Measurements from ENCODE around the gene C1QTNF8. TPM values are rescaled to one million over a fixed set of nuclear protein-coding genes. Genes with fewer than 3 reads are reported as not detected.

The C1QTNF8 gene
- total and polyA plus RNA-seq, 2 donors (not counting 1 experiment from before 2014, with no cell fraction given), result not detected

DNA sequence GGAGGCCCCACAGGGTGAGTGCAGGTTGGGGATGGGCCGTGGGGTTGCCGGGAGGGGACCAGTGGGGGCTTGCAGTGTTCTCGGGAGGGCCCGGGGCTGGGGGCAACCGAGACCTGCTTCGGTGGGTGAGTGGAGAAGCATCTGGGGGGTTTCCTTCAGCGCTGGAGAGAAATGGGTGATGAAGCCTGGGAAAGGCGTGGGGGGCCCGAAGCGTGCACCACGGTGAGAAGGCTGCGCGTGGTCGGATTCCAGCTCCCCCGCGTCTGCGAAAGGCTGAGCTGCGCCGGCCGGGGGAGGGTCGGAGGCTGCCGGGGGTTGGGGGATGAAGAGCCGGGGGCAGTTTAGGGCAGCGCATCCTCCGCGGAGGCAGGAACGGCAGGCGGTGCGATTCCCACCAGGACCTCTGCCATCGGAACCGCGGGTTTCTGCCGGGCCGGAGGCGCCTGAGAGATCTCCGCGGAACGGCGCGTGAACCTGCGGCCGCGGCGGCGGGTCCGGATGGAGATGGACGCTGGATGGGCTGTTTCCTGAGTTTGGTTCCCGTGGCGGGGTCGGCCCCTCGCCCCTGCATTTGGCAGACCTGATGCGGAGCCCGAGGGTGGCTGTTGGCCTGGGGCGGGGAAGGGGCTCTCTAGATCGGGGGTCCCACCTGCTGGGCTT, 30.4 kb downstream of the C1QTNF8 start:
- Histone ChIP-seq H4K20me1 (ENCODE audit: control insufficient read depth, insufficient read depth, low read length, poor library complexity, severe bottlenecking) (no peaks in the 10 kb centered on the region), H3K27ac (ENCODE audit: low read length in 2 of 2) (no peak overlapping the region), H3K36me3 (replicated peaks in 1 of 2; ENCODE audit: control extremely low read depth in 1 of 2, control insufficient read depth in 1 of 2, extremely low read depth in 1 of 2, insufficient read depth in 2 of 2, low read length in 1 of 2) (no peaks in the 10 kb centered on the region), H3K4me2 (replicated peaks; ENCODE audit: low read depth, low read length, poor library complexity, severe bottlenecking) (no peak overlapping the region), H3K4me3 (ENCODE audit: control extremely low read depth in 1 of 5, extremely low read depth in 1 of 5, insufficient read depth in 1 of 5, low read depth in 2 of 5, low read length in 4 of 5) (no peak overlapping the region), H2AFZ (ENCODE audit: insufficient read depth, low read depth, low read length, poor library complexity, severe bottlenecking) (no peak overlapping the region), H3K9me3 (ENCODE audit: control extremely low read depth in 1 of 3, control insufficient read depth in 2 of 3, insufficient read depth in 1 of 3, low read length in 2 of 3) (peaks cover 0 to 31% (median 0%) of the 10 kb centered on the region in 3 donors), H3K9ac (ENCODE audit: low read length) (no peak overlapping the region), H3K79me2 (ENCODE audit: control insufficient read depth, insufficient read depth, low read length) (no peaks in the 10 kb centered on the region), H3K27me3 (replicated peaks in 1 of 4; ENCODE audit: control extremely low read depth in 1 of 4, control insufficient read depth in 3 of 4, insufficient read depth in 4 of 4, low read length in 3 of 4) (peaks cover 0 to 26% (median 0%) of the 10 kb centered on the region in 4 experiments), H3K4me1 (ENCODE audit: control insufficient read depth in 2 of 2, insufficient read depth in 2 of 2, low read length in 2 of 2) (no peaks in the 10 kb centered on the region)
- H3K4me3 Mint-ChIP-seq, result no peak overlapping the region
- TF ChIP-seq, protein P1, sequence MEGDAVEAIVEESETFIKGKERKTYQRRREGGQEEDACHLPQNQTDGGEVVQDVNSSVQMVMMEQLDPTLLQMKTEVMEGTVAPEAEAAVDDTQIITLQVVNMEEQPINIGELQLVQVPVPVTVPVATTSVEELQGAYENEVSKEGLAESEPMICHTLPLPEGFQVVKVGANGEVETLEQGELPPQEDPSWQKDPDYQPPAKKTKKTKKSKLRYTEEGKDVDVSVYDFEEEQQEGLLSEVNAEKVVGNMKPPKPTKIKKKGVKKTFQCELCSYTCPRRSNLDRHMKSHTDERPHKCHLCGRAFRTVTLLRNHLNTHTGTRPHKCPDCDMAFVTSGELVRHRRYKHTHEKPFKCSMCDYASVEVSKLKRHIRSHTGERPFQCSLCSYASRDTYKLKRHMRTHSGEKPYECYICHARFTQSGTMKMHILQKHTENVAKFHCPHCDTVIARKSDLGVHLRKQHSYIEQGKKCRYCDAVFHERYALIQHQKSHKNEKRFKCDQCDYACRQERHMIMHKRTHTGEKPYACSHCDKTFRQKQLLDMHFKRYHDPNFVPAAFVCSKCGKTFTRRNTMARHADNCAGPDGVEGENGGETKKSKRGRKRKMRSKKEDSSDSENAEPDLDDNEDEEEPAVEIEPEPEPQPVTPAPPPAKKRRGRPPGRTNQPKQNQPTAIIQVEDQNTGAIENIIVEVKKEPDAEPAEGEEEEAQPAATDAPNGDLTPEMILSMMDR (IDR thresholded peaks at IDR 0.05), result no peak
- TF ChIP-seq EZH2 (IDR thresholded peaks at IDR 0.05; ENCODE audit: borderline replicate concordance, insufficient read depth, low read depth, low read length, poor library complexity, severe bottlenecking), result no peak
- POLR2A ChIA-PET, result no interaction called here
- H3K4me1 Mint-ChIP-seq, result no peaks in the 10 kb centered on the region
- 37% methylated on average over 55 of the region's 55 CpGs for WGBS (ENCODE audit: insufficient coverage)
- no peaks in the 10 kb centered on the region for H3K9me3 Mint-ChIP-seq (ENCODE audit: insufficient read depth)
- H3K27me3 Mint-ChIP-seq, result peaks cover 14% of the 10 kb centered on the region
- intact Hi-C loops (cut with micrococcal nuclease), result no loop called here
- no peak overlapping the region for H3K27ac Mint-ChIP-seq
- CTCF ChIA-PET, result no interaction called here
- ATAC-seq (ENCODE audit: low read depth), result no peak
- no peak for DNase-seq

DNA sequence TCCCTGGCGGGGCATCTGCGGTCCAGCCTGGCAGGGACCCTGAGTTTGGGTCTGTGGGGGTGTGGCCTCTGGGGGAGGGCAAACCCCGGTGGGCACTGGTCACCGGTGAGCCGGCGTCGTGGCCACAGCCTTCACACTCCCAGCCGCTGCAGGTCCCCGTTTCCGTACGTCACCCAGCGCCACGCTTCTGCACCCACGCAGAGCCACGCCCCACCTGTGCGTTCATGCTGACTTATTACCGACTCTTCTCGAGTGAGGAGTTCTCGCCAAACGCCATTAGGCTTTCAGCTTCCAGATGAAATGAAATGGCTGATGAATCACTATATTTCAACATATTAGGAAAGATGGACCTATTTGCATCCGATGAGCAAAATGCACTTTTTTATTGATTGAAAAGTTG, 32.3 kb downstream of the C1QTNF8 start:
- H3K9me3 ChIP-seq (ENCODE audit: control extremely low read depth in 1 of 3, control insufficient read depth in 2 of 3, insufficient read depth in 1 of 3, low read length in 2 of 3), result peaks cover 0 to 34% (median 0%) of the 10 kb centered on the region in 3 donors
- ChIA-PET CTCF (no interaction called here), POLR2A (no interaction called here)
- no peak overlapping the region for H3K4me3 Mint-ChIP-seq
- no peak overlapping the region for H2AFZ ChIP-seq (ENCODE audit: insufficient read depth, low read depth, low read length, poor library complexity, severe bottlenecking)
- H3K4me3 ChIP-seq (ENCODE audit: control extremely low read depth in 1 of 5, extremely low read depth in 1 of 5, insufficient read depth in 1 of 5, low read depth in 2 of 5, low read length in 4 of 5), result no peak overlapping the region
- TF ChIP-seq EZH2 (IDR thresholded peaks at IDR 0.05; ENCODE audit: borderline replicate concordance, insufficient read depth, low read depth, low read length, poor library complexity, severe bottlenecking), result no peak
- TF ChIP-seq, protein P1 (IDR thresholded peaks at IDR 0.05), result no peak
- intact Hi-C loops (cut with micrococcal nuclease), result no loop called here
- H3K27ac ChIP-seq (ENCODE audit: low read length in 2 of 2), result no peak overlapping the region
- H3K36me3 ChIP-seq (replicated peaks in 1 of 2; ENCODE audit: control extremely low read depth in 1 of 2, control insufficient read depth in 1 of 2, extremely low read depth in 1 of 2, insufficient read depth in 2 of 2, low read length in 1 of 2), result no peaks in the 10 kb centered on the region
- H3K9ac ChIP-seq (ENCODE audit: low read length), result no peak overlapping the region
- ATAC-seq (ENCODE audit: low read depth) (no peak), DNase-seq (no peak)
- no peaks in the 10 kb centered on the region for H3K79me2 ChIP-seq (ENCODE audit: control insufficient read depth, insufficient read depth, low read length)
- no peaks in the 10 kb centered on the region for H3K4me1 Mint-ChIP-seq
- H4K20me1 ChIP-seq (ENCODE audit: control insufficient read depth, insufficient read depth, low read length, poor library complexity, severe bottlenecking), result no peaks in the 10 kb centered on the region
- peaks cover 18% of the 10 kb centered on the region for H3K27me3 Mint-ChIP-seq
- no peak overlapping the region for H3K4me2 ChIP-seq (replicated peaks; ENCODE audit: low read depth, low read length, poor library complexity, severe bottlenecking)
- H3K9me3 Mint-ChIP-seq (ENCODE audit: insufficient read depth), result peaks cover 4% of the 10 kb centered on the region
- no peak overlapping the region for H3K27ac Mint-ChIP-seq
- 83% methylated on average over 16 of the region's 21 CpGs for WGBS (ENCODE audit: insufficient coverage)
- H3K4me1 ChIP-seq (ENCODE audit: control insufficient read depth in 2 of 2, insufficient read depth in 2 of 2, low read length in 2 of 2), result no peaks in the 10 kb centered on the region
- H3K27me3 ChIP-seq (replicated peaks in 1 of 4; ENCODE audit: control extremely low read depth in 1 of 4, control insufficient read depth in 3 of 4, insufficient read depth in 4 of 4, low read length in 3 of 4), result peaks cover 0 to 16% (median 0%) of the 10 kb centered on the region in 4 experiments

Data from B cell (primary cell).